ENCODE results near the gene SEC11C. TPM values are rescaled to one million over a fixed set of nuclear protein-coding genes. Genes with fewer than 3 reads are reported as not detected.

The SEC11C gene
- total and polyA plus RNA-seq, 2 of the 13 experiments (the other 11 are each of a cell fraction or from before 2014, with no cell fraction given) = 71.9 to 297 TPM

GRCh38 chr18:59141294-59142068 lies 1.8 kb downstream of the SEC11C start (continued):
- TF ChIP-seq HNF1A (IDR thresholded peaks at IDR 0.05; ENCODE audit: low read depth) = peak; percentile 18; the same call in 1 of the 2 replicates
- peak; percentile 18; the same call in 1 of the 2 replicates for TF ChIP-seq HNF1A (CRISPR knock-in tag; IDR thresholded peaks at IDR 0.05; ENCODE audit: borderline replicate concordance)
- TF ChIP-seq GATAD2A (CRISPR knock-in tag; IDR thresholded peaks at IDR 0.05) = peak; percentile 86
- TF ChIP-seq, protein P1, sequence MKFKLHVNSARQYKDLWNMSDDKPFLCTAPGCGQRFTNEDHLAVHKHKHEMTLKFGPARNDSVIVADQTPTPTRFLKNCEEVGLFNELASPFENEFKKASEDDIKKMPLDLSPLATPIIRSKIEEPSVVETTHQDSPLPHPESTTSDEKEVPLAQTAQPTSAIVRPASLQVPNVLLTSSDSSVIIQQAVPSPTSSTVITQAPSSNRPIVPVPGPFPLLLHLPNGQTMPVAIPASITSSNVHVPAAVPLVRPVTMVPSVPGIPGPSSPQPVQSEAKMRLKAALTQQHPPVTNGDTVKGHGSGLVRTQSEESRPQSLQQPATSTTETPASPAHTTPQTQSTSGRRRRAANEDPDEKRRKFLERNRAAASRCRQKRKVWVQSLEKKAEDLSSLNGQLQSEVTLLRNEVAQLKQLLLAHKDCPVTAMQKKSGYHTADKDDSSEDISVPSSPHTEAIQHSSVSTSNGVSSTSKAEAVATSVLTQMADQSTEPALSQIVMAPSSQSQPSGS (CRISPR knock-in tag; IDR thresholded peaks at IDR 0.05) = peak; percentile 83
- TF ChIP-seq ATF7 (IDR thresholded peaks at IDR 0.05) = peak; percentile 50
- TF ChIP-seq ATF7 (CRISPR knock-in tag; IDR thresholded peaks at IDR 0.05) = no peak
- no peak for TF ChIP-seq SMARCC2 (IDR thresholded peaks at IDR 0.05)
- TF ChIP-seq ZNF749 (CRISPR knock-in tag; IDR thresholded peaks at IDR 0.05; ENCODE audit: borderline replicate concordance) = no peak
- TF ChIP-seq ZNF264 (CRISPR knock-in tag; IDR thresholded peaks at IDR 0.05) = peak; percentile 73; the same call in 1 of the 2 replicates
- peak; percentile 46; the same call in 1 of the 2 replicates for TF ChIP-seq AHDC1 (CRISPR knock-in tag; IDR thresholded peaks at IDR 0.05; ENCODE audit: borderline replicate concordance)
- TF ChIP-seq GZF1 (CRISPR knock-in tag; IDR thresholded peaks at IDR 0.05) = no peak
